Anterior cingulate cortex (tissue), 58 donors: ENCODE data around the gene PPP2R2C.

Source experiments
- DNase-seq, 58 donors: peaks; one replicate each; lab custom pipeline; 2025; lab: John Stamatoyannopoulos, UW

PPP2R2C gene

GRCh38 chr4:6409381-6409780 is 63.0 kb downstream of the PPP2R2C start:
- DNase-seq: no peak

DNA sequence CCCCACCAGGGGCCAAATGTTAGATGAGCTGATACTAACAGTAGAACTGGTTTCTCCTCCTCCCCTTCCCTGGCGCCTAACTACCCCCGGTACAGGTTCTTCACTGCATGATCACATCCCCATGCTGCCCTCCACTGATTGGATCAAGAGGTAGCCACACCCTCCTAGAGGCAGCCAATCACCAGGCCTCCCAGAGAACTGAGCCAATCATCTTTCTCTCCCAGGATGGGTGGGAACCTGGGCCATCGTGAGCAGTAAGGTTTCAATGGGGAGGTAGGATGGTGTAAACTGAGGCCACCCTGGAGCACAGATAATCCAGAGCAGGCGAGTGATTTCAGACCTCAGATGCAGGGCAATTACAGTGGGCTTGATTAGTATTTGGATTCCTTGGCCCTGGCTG is 64.2 kb downstream of the PPP2R2C start:
- DNase-seq: no peak

GRCh38 chr4:6405397-6405706 is 67.1 kb downstream of the PPP2R2C start:
- DNase-seq: no peak

DNA sequence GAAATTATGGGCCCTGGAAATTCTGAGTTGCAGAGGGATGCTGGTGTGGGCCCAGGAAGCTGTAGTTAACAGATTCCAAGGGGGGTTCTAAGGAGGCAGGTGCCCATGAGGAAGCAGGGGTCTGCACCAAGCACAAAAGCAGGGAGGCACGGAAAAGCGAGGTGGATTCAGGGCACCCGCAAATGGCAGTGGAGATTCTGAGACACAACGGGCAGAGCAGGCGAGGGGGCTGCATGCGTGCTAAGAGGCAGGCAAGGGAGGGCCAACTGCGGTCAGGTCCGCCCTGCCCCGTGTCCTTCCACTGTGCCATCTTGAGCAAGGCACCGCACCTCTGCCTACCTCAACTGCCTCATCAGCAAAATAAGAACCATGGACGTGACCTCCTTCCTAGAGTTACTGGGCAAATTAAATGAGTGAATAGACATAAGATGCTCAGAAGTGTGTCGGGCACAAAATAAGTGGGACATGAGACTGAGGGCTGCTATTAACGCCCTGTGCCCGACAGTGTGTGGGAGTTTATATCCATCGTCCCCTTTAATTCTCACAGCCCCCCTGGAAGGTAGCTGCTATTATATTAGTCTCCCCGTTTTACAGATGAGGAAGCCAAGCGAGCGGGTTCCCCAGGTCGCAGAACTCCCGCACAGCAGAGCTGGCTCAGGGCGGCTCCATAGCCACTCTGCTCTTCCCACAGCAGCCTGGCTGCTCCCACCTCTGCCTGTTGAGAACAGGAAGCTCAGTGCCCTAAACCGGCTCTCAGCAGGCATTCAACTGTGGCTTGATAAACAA is 67.6 kb downstream of the PPP2R2C start:
- DNase-seq: no peak

DNA sequence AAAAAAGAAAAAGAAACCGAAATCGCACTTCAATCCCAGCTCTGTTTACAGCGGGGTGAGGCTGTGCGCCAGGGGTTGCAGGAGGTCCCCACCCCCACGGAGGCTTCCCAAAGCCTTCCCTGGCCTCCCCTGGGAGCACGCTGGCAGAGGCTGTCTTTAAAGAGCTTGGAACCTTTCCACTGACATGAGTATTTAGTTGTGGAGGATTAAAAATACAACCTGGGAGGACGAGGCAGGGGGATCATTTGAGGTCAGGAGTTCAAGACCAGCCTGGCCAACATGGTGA is 69.1 kb downstream of the PPP2R2C start:
- no peak for DNase-seq

DNA sequence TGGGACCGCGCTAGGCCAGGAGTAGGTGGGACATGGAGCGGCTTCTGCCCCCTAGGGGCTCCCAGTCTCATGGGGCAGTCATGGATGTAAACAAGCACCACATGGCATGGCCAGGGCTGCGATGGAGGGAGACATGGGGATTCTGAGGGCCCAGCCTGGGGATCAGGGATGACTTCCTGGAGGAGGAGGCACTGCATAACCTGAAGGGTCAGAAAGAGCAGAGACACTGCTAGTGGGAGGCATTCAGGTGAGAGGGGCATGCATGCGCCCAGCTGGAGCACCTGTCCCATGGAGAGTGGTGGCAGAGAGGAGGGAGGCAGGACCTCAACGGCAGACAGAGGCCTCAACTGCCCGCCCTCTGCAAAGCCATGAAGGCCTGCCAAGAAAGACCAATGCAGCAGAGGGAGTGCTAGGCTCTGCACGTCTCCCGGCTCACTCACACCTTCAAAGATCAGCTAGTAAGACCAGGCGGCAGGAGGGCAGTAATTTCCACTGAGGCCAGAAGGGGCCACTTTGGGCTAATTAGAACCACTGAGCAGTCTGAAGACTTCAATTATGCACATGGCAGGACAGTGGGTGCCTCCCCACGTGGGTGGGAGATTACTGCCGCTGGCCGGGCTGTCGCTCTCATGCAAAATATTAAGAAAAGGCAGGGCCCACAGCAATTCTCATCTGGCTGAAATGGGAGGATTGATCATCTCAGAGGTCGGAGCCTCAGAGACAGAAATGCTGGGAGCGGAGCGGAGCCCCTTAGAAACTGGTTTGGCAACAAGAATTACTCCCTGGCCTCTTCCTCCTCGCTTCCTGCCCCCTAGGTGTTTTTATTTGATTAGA is 69.6 kb downstream of the PPP2R2C start:
- DNase-seq: no peak

GRCh38 chr4:6401797-6402196 is 70.6 kb downstream of the PPP2R2C start:
- DNase-seq: no peak

DNA sequence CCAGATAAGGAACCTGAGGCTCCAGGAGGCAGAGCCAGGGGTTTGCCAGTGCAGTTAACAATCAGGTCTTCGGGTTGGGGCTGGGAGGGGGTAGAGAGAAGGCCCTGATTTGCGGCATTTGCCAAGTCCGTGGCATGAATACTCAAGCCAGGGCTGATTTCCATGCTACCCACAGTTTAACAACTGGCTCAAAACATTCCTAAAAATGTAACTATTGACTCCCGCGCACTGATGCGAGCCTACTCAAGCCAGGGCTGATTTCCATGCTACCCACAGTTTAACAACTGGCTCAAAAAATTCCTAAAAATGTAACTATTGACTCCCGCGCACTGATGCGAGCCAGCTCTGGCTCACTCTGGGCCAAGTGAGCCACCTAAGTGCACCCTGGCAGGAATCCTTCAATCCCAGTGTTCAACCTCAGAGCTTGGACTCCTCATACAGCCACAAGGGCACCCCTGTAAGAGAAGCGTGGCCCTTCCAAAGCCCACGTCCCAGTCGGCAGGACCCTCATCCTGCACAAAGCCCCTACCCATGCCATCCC is 75.6 kb downstream of the PPP2R2C start:
- peak in 3 of 58 donors; percentile 21 to 37 (median 25) for DNase-seq

DNA sequence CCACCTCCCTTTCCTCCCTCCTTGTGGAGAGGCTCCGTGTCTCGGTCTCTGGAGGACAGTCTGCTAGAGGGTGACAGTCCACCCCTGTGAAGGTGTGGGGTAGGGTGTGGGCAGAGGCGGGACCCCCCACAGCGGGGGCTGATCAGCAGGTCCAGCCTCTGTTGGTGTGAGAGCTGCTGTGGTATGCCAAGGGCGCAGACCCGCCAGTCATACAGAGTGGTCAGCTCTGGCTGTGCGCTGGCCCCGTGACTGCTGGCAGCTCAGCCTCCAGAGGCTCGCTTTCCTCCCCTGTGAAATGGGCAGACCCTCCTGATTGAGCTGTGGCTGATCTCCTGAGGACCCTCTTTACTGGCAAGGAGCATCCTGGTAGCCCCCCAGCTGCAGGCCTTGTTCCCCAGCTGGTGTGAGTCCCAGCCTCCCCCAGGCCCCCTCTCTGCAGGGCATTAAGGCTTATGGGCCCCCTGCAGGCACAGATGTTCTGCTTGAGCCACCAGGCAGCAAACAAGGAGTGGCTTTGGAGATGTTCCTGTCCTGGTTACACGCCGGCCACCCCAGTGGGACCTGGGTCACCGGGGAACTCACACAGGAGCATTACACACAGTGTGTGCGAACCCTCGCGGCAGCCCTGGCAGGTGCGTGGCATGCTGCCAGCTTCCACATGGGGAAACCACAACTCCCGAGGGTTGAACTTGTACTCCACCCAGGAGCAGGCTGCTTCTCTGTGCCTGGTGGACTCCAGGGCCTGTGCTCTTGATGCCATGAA is 76.8 kb downstream of the PPP2R2C start:
- no peak for DNase-seq

DNA sequence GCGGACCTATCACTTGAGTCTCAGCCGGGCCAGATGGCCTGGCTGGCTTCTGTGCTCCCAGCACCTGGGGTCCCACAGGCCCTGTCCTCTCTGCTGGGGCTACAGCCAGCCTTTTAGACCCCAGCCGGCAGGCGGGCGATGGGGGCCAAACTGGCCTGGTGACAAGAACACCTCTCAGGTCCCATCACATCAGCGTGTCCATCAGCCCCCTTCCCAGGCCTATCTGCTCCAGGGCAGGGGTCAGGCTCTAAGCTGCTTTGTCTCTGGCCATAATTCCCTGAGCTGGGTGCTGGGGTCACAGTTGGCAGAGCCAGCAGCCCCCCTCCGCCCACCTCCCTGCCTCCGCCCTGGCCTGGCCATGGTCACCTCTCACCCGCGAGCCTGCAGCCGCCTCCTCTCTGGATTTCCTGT is 77.7 kb downstream of the PPP2R2C start:
- no peak for DNase-seq

GRCh38 chr4:6393544-6394475 is 78.6 kb downstream of the PPP2R2C start:
- no peak for DNase-seq

DNA sequence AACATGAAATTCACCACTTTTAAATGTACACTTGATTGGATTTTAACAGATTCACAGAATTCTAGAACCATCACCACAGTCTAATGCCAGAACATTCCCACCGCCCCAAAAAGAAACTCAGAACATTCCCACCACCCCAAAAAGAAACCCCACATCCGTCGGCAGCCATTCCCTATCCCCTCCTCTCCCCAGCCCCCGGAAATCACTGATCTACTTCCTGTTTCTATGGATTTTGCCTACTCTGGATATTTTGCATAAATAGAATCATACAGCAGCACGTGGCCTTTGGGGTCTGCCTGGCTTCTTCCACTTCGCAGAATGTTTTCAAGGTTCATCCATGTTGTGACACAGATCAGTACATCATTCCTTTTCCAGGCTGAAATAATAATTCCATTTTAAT is 79.3 kb downstream of the PPP2R2C start:
- no peak for DNase-seq

DNA sequence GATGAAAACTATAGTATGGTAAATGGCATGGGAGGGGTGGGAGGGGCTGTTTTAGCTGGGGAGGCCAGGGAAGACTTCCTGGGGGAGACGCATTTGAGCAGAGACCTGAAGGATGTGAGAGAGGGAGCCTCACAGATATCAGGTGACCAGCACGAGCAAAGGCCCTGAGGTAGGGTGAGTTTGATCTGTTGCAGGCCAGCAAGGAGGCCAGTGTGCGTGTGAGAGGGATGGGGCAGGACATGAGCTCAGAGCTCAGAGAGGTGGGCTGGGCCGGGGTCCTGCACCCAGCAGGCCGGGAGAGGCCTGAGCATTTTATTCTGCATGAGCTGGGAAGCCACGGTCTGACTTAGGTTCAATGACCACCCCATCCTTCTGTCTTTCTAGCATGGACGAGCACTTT is 80.0 kb downstream of the PPP2R2C start:
- no peak for DNase-seq

GRCh38 chr4:6391852-6392188 is 80.6 kb downstream of the PPP2R2C start:
- DNase-seq: no peak

DNA sequence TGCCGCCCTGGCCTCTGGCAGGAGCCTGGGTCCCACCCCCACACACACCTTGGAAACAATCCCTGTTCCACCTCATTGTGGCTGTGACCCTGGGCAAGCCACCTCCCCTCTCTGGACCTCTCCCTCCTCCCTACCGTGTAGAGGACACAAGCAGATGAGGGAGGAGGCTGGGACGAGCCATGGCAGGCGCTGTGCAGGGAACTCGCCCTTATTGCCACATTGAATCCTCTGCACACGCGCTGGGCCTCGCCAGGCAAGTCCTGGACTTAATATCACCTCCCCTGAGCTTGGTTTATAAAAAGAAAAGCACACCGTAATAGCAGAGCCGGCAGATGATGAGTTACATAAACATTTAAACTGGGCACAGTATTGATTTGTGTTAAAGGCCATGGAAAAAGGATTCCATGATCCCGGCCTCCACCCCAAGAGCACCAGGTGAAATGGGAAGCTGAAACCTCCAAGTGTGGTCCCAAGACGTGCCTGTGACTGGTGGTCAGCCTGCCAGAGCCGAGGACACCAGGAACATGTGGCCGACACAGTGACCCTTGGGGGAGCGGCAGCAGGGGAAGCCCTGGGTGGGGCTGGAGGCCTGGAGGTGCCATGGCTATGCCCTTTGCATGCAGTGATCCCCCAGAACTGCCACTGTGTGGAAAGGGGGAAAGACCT is 81.1 kb downstream of the PPP2R2C start:
- no peak for DNase-seq

DNA sequence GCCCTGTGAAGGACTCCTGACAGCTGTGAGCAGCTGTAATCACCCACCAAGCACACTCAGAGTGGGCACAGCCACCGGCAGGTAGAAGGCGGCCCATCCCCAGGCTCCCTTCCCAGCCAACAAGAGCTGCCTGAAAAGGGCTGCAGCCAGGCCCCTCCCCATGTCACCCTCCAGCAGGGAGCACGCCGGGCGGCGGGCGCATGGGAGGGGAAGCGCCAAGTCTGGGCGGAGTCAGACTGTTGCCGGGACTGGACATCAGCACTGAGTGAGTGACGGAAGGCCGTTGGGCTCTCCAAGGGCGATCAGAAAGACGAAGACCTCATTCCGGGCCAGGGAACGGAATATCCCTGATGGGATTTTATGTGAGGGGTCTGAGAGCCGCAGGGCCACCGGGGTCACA is 82.1 kb downstream of the PPP2R2C start:
- DNase-seq: peak in 23 of 58 donors; percentile 16 to 66 (median 48)

- no peak for DNase-seq
These were observed 83.1 kb downstream of the PPP2R2C start for GRCh38 chr4:6389142-6389825.

- peak in 8 of 58 donors; percentile 26 to 49 (median 34) for DNase-seq
These were observed 83.7 kb downstream of the PPP2R2C start for GRCh38 chr4:6388713-6389112.

DNA sequence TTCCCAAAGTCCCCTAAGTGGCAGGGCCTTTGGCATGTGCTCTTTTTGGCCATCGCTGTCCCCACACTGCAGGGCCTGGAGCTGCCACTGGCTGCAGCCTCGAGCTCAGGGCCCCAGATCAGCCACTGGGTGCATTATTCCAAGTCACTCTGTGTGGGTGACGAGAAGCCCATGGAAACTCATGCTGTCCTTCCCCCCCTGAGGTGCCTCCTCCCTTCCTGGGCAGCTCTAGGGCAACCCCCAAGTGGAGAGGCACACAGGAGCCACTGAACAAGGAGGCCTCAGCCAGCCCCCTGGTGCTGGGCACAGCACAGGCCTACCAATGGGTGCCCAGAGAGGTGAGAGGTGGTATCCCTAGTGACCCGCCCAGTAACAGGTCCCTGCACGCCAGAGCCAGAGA is 84.5 kb downstream of the PPP2R2C start:
- DNase-seq: no peak
